Measurements from ENCODE around the gene AICDA.
"Not testable (repeated sequence)": the region's sequence is repeated elsewhere in the genome, so short reads cannot be mapped to it uniquely, and the experiment has no call there.

The AICDA gene

DNA sequence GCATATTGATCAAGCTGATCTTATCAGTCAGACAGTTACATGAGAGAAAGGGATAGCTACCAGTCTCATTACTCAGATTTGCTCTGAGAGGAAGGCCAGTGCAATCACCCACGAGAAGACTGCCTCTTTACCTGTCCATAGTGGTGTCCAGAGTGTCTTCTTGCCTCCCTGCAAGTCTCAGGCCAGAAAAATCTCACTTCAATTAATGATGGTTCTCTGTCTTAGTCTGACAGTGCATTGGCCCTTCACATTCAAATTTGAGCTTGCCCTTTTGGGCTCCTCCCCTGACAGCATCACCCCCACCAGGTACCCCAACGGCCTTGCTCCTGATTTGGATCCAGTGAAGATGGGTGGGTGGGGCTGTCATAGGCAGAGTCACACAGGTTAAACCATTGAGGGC is at the start of gene AICDA:
AICDA (minus strand) TSS at position 231 of the 400 bp plus-strand sequence; CDS start at position 139, 92 bp downstream.
- no peak for DNase-seq (ENCODE audit: low read depth in 1 of 2, low spot score in 1 of 2)

DNA sequence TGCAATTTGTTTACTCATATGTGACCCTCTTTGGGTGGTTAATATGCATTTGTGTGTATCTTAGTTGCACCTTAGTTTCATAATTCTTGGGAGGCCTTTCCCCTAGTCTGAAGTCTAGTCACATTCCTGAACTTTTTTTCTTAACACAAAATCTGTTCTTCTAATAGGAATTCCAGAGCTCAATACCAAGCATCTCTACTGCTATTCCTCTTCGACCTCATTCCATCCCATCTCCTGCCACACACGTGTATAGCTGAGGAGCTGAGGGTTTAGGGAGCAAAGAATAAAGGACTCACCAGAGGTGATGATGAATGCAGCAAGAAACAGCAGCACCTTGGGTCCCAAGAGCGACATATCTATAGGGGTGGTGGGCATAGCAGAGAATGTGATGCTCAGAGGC is 49.1 kb upstream of the AICDA start:
- DNase-seq (ENCODE audit: low read depth in 1 of 2, low spot score in 1 of 2) = no peak

DNA sequence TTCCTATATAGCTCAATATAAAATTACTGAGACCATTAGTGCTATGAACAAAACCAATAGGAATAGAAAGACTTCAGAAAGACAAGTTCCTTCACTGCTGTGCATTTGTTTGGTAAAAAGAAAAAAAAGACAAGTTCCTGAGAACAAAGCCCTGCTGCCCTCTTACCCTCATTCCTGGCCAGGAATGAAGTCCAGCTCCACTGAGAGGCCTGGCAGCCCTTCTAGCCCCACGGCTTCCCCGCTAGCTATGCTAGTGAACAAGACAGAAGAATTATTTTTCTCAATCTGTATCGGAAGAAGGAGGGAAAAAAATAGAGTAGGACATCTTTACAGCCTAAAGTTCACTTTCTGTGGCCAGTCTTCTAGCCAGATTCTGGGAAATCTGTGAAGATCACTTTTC is 48.4 kb upstream of the AICDA start:
- DNase-seq (ENCODE audit: low read depth in 1 of 2, low spot score in 1 of 2) = no peak

DNA sequence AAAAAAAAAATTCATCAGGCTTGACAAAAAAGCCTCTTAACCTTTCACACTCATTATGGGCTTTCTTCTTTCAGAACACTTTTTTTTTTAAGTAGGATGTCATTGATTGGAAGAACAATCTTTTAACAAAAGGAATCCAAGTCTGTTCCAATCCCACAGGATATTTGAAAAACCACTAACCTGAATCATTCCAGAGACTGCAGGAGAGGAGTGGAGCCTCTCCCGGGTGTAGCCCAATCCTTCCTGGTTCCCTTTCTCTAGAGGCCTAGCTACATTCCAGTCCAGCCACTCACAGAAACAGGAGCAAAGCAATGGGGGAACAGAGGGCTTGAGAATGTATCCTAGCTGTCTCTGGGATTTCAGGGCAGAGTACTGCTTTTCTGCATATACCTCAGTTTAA is 45.7 kb upstream of the AICDA start:
- DNase-seq (ENCODE audit: low read depth in 1 of 2, low spot score in 1 of 2) = no peak

DNA sequence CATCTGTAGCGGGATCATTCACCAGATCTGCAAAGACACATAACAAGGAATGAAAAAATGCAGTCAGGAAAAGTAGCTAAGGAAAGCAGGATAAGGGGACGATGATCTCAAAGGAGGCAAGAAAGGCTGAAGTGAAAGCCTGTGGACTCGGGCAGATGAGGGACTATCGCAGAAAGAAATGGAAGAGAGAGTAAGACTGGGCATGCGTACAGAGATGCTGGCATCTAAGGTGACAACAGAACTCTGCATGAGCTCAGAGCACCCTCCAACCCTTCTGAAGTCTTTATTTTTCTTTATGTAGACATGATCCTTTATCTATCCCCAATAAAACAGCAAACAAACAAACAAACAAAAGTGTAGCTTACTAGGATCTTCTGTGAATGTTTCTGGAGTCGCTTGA is 42.8 kb upstream of the AICDA start:
- no peak for DNase-seq (ENCODE audit: low read depth in 1 of 2, low spot score in 1 of 2)

DNA sequence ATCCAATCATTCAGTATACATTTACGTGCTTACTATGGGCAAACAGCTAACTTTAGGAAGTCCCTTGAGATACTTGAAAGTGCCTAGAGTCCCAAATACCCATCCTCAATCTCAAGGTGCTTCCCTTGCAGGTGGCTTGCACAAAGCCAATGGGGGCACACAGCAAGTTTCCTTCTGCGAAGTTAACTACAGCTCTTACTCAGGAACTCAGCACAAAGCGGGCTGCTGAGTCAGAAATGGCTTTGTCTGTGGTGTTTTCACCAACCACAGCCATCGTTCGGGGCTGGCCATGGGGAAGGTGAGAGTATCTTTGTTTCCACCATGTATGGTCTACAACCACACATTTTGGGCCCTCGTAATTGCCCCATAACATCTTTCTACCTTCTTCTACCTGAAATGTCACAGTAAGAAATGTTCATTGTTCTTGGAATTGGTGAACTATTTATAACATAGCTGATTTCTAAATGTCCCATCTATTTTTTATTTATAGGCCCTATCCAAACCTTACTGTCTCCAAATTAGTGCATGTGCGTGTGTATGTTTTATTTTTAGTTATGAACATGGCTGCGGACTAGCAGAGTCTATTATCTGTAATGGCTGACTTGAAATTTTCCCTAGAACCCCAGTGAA is 36.0 kb upstream of the AICDA start:
- peak in 1 of 2 donors; percentile 49 for DNase-seq (ENCODE audit: low read depth in 1 of 2, low spot score in 1 of 2)

DNA sequence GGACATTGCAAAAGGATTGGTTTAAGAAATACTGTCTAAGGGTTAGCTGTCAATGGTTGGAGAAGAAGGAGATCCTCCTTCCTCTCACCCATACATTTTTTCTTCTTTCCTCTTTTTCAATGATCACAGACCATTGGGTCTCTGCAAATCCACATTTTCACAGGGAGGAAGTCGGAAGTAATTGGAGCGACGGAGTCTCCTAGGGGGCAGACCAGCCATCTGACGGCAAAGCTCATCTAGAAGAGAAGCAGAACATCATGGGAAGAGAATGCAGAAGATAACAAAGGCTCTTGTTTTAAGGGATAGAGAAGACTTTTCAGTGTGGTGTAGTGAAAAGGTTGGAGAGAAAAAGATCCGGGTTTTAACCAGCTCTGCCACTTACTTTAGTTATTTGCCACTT is 35.3 kb upstream of the AICDA start:
- no peak for DNase-seq (ENCODE audit: low read depth in 1 of 2, low spot score in 1 of 2)

DNA sequence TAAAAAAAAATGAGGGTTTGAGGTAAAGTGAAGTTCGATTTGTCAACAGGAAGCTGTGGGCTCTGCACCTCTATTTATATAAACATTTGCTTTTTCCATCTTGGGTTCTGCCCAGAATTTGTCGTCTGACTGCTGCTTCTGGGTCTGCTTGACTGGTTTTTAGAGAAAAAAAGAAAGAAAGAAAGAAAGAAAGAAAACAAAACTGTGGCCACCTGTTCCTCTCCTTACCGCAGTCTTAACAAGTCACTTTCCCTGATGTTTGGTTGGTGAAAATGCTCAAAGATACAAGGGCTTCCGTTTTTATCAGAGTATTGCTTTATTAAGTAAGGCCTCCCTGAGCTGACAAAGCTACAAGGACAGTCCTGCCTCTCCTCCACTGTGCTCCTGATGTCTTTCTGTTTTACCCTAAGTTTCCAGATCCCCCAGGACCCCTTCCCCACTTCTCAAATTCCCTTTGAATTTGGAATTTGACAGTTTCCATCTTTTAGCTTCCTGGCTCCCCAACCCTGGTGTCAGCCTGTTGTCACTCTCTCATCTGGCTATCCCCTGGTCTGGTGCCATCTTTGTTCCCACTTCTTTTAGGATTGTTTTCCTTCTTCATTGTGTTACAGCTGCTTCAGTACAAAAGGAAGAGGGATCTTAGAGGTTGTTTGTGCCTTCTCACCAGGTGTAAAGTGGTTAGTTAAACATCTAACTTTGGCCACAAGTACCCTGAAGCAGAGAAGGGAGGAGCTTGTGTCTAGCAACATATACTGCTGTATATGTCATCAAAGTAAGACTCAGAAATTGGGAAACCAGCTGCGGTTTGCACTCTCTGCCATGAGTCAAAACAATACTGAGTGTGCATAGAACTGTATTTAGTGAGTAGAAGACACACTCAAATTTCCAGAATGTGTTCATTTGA is 31.9 kb upstream of the AICDA start:
- DNase-seq (ENCODE audit: low read depth in 1 of 2, low spot score in 1 of 2) = peak in 1 of 2 donors; percentile 45

DNA sequence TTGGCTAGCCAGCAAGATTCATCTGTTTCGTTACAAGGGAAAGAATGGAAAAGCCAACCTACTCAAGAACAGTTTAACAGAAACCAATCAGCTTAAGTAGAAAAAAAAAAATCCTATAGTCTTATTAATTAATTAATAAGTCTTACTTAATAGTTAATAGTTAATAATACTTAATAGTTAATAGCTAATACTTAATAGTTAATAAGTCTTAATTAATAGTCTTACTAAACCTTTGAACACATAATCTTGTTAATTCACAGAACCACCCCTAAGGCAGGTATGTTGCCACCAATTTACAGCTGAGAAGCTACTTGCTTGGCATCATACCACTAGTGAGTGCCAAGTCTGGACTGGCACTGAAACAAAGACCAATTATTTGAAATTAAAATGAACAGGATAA is 30.1 kb upstream of the AICDA start:
- no peak for DNase-seq (ENCODE audit: low read depth in 1 of 2, low spot score in 1 of 2)

DNA sequence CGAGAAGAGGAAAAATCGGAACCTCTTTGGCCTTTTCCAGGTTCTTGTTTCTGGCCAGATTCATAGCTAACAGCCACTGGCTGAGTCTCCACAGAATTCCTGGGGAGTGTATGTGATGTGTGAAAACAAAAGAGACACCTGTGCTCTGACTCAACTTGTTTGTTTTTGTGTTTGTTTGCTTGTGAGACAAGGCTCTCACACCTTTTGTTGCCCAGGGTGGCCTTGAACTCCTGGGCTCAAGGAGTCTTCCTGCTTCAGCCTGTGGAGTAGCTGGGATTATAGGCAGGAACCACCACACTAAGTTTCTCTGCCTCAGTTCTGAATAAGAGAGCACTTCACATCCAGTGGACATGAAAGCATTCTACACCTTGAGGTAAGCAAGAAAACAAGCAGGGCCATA is 27.3 kb upstream of the AICDA start:
- no peak for DNase-seq (ENCODE audit: low read depth in 1 of 2, low spot score in 1 of 2)

DNA sequence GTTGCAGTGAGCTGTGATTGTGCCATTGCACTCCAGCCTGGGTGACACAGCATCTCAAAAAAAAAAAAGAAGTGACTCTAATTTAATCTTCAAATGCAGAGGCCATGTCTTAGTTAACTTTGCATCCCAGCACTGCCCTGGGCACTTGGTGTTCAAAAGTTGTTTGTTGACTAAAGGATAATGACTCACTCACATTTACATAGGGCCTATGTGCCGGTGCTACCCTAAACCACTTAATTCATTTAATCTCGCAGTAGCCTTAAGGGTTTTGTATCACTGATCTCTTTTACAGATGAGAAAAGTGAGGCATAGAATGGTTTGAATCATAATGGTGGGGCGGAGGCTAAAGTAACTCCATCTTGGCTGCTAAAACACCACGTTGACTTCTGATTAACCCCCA is 26.3 kb upstream of the AICDA start:
- no peak for DNase-seq (ENCODE audit: low read depth in 1 of 2, low spot score in 1 of 2)

DNA sequence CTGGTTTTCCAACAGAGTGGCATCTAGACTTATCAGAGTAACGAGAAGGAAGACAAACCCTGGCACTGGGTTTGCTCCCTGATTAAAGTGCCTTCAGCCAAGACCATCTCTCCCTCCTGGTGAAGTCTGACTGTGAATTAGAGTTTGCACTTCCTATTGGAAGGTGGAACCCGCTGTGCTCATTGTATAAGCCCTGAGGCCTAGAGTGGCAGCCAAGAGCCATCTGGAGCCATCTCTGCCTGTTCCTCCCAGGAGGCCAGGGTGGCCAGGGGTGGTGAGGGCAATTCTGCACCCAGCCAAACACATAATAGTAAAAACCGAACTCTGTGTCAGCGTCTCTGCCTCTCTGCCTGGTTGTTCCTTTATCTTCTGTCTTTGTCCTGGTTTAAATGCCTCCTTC is 25.0 kb upstream of the AICDA start:
- no peak for DNase-seq (ENCODE audit: low read depth in 1 of 2, low spot score in 1 of 2)

DNA sequence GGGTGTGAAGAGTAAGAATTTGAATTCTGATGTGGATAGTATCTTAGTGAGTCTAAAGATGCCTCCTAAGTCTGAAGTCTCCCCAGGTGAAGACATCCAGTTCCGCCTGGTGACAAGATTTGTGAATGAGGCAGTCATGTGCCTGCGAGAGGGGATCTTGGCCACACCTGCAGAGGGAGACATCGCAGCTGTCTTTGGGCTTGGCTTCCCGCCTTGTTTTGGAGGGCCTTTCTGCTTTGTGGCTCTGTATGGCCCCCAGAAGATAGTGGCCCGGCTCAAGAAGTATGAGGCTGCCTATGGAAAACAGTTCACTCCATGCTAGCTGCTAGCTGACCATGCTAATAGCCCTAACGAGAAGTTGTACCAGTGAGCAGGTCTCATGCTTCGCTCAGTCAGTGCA is 24.6 kb upstream of the AICDA start:
- DNase-seq (ENCODE audit: low read depth in 1 of 2, low spot score in 1 of 2) = no peak

DNA sequence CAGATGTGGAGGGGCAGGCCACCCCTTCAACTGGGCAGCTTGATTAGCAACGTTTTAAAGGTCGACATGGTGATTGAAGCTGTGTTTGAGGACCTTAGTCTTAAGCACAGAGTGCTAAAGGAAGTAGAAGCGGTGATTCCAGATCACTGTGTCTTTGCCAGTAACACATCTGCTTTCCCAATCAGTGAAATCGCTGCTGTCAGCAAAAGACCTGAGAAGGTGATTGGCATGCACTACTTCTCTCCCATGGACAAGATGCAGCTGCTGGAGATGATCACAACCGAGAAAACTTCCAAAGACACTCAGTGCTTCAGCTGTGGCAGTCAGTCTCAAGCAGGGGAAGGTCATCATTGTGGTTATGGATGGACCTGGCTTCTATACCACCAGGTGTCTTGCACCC is 23.9 kb upstream of the AICDA start:
- DNase-seq (ENCODE audit: low read depth in 1 of 2, low spot score in 1 of 2) = no peak

DNA sequence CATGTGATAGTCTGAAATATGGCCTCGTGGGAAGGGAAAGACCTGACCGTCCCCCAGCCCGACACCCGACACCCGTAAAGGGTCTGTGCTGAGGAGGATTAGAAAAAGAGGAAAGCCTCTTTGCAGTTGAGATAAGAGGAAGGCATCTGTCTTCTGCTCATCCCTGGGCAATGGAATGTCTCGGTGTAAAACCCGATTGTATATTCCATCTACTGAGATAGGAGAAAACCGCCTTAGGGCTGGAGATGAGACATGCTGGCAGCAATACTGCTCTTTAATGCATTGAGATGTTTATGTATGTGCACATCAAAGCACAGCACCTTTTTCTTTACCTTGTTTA is 23.3 kb upstream of the AICDA start:
- not testable (repeated sequence) for DNase-seq (ENCODE audit: low read depth in 1 of 2, low spot score in 1 of 2)

DNA sequence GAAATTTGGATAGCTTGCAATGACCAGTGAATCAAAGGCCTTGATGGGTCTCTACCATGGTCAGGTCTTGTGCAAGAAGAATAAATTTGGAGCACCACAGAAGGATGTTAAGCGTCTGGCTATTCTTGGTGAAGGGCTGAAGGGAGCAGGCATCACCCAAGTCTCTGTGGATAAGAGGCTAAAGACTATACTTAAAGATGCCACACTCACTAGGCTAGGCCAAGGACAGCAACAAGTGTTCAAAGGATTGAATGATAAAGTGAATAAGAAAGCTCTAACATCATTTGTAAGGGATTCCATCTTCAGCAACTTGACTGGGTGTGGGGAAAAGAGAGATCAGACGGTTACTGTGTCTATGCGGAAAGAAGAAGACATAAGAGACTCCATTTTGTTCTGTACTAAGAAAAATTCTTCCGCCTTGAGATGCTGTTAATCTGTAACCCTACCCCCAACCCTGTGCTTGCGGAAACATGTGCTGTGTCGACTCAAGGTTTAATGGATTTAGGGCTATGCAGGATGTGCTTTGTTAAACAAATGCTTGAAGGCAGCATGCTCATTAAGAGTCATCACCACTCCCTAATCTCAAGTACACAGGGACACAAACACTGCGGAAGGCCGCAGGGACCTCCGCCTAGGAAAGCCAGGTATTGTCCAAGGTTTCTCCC is 22.8 kb upstream of the AICDA start:
- DNase-seq (ENCODE audit: low read depth in 1 of 2, low spot score in 1 of 2) = not testable (repeated sequence)

DNA sequence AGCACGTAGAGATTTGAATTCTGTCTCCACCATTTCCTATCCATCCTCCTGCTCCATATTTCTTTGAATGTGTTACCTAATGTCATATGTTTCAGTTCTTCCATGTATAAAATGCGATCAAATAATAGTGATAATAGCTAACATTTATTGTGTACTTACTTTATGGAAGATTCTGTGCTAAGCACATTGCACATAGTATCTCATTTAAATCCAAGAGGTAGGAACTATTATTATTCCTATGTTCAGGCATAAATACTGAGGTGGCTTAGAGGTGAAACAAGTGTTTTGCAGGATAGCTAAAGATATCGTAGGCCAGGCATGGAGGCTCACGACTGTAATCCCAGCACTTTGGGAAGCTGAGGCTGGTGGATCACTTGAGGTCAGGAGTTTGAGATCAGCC is 17.5 kb upstream of the AICDA start:
- no peak for DNase-seq (ENCODE audit: low read depth in 1 of 2, low spot score in 1 of 2)

DNA sequence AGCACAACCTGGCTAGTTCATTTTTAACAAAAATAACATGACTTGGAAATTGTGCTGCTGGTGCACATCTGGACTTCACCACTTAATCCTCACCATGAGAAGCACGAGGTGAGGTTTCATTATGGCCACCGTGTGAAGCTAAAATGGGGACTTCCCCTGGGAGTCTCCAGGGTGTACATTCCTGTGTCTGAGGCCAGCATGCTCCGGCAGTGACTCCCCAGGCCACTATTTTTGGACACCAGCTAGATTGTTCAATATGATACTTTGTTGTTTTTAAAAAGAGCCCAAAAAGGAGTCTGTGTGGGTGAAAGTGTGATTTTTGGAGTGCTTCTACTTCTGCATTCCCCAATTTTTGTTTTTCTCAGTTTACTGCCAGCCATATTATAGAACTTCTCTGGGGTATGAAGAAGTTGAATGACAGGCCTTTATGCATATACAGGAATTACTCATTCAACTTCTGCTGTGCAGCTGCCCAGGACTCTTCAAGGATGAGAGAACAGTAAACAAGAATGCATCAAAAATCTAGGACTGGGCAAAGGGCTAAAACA is 16.9 kb upstream of the AICDA start:
- DNase-seq (ENCODE audit: low read depth in 1 of 2, low spot score in 1 of 2) = no peak

DNA sequence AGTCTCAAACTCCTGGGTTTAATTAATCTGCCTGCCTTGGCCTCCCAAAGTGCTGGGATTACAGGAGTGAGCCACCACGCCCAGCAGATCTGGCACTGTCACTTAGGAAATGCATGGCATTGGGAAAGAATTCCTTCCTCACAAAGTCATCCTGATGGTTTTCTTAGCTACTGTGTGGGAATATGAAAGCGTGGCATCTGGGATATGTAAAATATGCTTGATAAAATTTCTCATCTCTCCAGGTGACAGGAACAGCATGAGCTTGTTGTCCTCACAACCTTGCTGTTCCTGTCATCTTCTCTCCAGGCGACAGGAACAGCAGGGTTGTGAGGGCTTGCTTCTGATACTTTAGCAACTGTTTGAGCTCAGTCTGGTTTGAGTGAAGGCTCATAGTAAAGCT is 16.1 kb upstream of the AICDA start:
- DNase-seq (ENCODE audit: low read depth in 1 of 2, low spot score in 1 of 2) = no peak

DNA sequence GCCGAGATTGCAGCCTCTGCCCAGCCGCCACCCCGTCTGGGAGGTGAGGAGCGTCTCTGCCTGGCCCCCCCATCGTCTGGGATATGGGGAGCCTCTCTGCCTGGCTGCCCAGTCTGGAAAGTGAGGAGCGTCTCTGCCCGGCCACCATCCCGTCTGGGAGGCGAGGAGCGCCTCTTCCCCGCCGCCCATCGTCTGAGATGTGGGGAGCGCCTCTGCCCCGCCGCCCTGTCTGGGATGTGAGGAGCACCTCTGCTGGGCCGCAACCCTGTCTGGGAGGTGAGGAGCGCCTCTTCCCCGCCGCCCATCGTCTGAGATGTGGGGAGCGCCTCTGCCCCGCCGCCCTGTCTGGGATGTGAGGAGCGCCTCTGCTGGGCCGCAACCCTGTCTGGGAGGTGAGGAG is 12.1 kb upstream of the AICDA start:
- not testable (repeated sequence) for DNase-seq (ENCODE audit: low read depth in 1 of 2, low spot score in 1 of 2)

DNA sequence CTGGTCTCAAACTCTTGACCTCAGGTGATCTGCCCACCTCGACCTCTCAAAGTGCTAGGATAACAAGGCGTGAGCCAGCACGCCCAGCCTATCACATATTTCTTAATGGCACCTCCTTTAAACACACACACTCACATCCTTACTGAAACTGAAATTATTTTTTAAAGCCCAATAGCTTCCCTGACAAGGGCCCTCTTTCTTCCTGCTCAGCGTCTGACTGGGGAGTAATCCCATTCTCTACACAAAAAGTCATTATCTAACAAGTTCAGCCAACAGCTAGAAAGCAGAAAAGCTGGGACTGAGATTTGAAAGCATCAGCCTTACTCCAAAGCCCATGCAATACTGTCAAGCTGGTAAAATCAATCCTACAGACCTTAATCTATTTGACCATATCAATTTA is 10.0 kb upstream of the AICDA start:
- no peak for DNase-seq (ENCODE audit: low read depth in 1 of 2, low spot score in 1 of 2)

DNA sequence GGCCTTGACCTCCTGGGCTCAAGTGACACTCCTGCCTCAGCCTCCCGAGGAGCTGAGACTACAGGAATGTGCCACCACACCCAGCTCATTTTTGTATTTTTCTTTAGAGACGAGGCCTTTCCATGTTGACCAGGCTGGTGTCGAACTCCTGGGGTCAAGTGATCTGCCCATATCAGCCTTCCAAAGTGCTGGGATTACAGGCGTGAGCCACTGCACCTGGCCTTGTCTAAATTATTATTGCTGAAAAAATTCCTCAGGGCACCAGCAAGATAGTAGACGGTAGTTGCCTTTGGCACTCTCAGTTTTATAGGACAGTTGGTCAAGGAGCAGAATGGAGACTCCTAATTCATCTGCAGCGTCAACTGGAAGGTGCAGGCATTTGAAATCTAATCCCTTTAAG is 2.5 kb upstream of the AICDA start:
- DNase-seq (ENCODE audit: low read depth in 1 of 2, low spot score in 1 of 2) = no peak

Measured in activated CD4-positive, alpha-beta T cell treated with anti-CD3 and anti-CD28 coated beads, Interleukin-2, amount 50 U/mL, for 24 hours (primary cell).